DND-41 (cell line): Measurements from ENCODE around the gene NTN4.

Source experiments
- ATAC-seq: fragments of 200-7000 bp; cut with Tn5 transposase; 3 replicates; pipeline ENCODE4 v1.9.1; 2021; ENCODE audit warnings: low read depth; ENCODE audit not compliant: insufficient read depth
- DNase-seq: peaks from one replicate; pipeline ENCODE4 v3.0.0-alpha.2; 2020
- H2AFZ ChIP-seq: 2 replicates; pipeline ENCODE4 v1.6.0; 2012; ENCODE audit warnings: low read depth, low read length
- H3K27ac ChIP-seq: 2 replicates; pipeline ENCODE4 v1.5.1; 2012; ENCODE audit warnings: low read length, inconsistent platforms
- H3K27me3 ChIP-seq: fragments of 200-600 bp; sonication (generic); 2 replicates; pipeline ENCODE4 v1.6.0; 2012; ENCODE audit warnings: low read length, mild to moderate bottlenecking, inconsistent platforms; ENCODE audit not compliant: insufficient read depth, poor library complexity
- H3K36me3 ChIP-seq: 2 replicates; pipeline ENCODE4 v1.5.1; 2012; ENCODE audit warnings: low read length, inconsistent platforms; ENCODE audit not compliant: insufficient read depth
- H3K4me1 ChIP-seq: 2 replicates; pipeline ENCODE4 v1.5.1; 2012; ENCODE audit warnings: mild to moderate bottlenecking, low read length; ENCODE audit not compliant: insufficient read depth
- H3K4me2 ChIP-seq: 2 replicates; pipeline ENCODE4 v1.6.0; 2012; ENCODE audit warnings: mild to moderate bottlenecking, moderate library complexity, low read length, inconsistent platforms; ENCODE audit not compliant: insufficient read depth
- H3K4me3 ChIP-seq, 2 experiments: fragments of 200-600 bp in 1 of 2; shearing (Covaris generic) in 1 of 2; 2 replicates each; pipeline ENCODE4 v1.5.1; 2012 to 2016; ENCODE audit warnings: inconsistent platforms in 2 of 2, low read length in 2 of 2, mild to moderate bottlenecking in 2 of 2, low read depth in 1 of 2, moderate library complexity in 1 of 2
- H3K79me2 ChIP-seq: 2 replicates; pipeline ENCODE4 v1.6.0; 2012; ENCODE audit warnings: low read length, inconsistent platforms; ENCODE audit not compliant: insufficient read depth
- H3K9ac ChIP-seq: 2 replicates; pipeline ENCODE4 v1.6.0; 2012; ENCODE audit warnings: low read depth, mild to moderate bottlenecking, inconsistent platforms, low read length, moderate library complexity
- H3K9me3 ChIP-seq: 2 replicates; pipeline ENCODE4 v1.5.1; 2012; ENCODE audit warnings: low read length, moderate library complexity, mild to moderate bottlenecking, inconsistent platforms; ENCODE audit not compliant: insufficient read depth, severe bottlenecking
- H4K20me1 ChIP-seq: 2 replicates; pipeline ENCODE4 v1.6.0; 2012; ENCODE audit warnings: low read length; ENCODE audit not compliant: insufficient read depth
- EZH2 ChIP-seq: IDR thresholded peaks from 3 replicates; pipeline ENCODE4 v1.6.1; 2012; ENCODE audit warnings: borderline replicate concordance, low read depth, mild to moderate bottlenecking, moderate library complexity, low read length, inconsistent platforms; ENCODE audit not compliant: severe bottlenecking
- TF ChIP-seq, protein P1 (sequence below): IDR thresholded peaks from 2 replicates; pipeline ENCODE4 v1.5.1; 2012; ENCODE audit warnings: borderline replicate concordance, low read length, moderate library complexity, mild to moderate bottlenecking; ENCODE audit not compliant: poor library complexity, severe bottlenecking; ENCODE audit errors: extremely low read depth

Gene NTN4

GRCh38 chr12:95634622-95635621 lies 155.6 kb downstream of the NTN4 start:
- TF ChIP-seq EZH2: no peak
- TF ChIP-seq, protein P1, sequence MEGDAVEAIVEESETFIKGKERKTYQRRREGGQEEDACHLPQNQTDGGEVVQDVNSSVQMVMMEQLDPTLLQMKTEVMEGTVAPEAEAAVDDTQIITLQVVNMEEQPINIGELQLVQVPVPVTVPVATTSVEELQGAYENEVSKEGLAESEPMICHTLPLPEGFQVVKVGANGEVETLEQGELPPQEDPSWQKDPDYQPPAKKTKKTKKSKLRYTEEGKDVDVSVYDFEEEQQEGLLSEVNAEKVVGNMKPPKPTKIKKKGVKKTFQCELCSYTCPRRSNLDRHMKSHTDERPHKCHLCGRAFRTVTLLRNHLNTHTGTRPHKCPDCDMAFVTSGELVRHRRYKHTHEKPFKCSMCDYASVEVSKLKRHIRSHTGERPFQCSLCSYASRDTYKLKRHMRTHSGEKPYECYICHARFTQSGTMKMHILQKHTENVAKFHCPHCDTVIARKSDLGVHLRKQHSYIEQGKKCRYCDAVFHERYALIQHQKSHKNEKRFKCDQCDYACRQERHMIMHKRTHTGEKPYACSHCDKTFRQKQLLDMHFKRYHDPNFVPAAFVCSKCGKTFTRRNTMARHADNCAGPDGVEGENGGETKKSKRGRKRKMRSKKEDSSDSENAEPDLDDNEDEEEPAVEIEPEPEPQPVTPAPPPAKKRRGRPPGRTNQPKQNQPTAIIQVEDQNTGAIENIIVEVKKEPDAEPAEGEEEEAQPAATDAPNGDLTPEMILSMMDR: no peak
- Histone ChIP-seq H3K4me1 (no peaks in the 10 kb centered on the region), H3K27ac (no peak overlapping the region), H3K79me2 (no peaks in the 10 kb centered on the region), H3K27me3 (no peaks in the 10 kb centered on the region), H3K4me2 (no peak overlapping the region), H3K9ac (no peak overlapping the region), H3K9me3 (no peaks in the 10 kb centered on the region), H2AFZ (no peak overlapping the region), H4K20me1 (no peaks in the 10 kb centered on the region), H3K36me3 (no peaks in the 10 kb centered on the region), H3K4me3 (no peak overlapping the region)
- DNase-seq: no peak
- ATAC-seq: no peak

DNA sequence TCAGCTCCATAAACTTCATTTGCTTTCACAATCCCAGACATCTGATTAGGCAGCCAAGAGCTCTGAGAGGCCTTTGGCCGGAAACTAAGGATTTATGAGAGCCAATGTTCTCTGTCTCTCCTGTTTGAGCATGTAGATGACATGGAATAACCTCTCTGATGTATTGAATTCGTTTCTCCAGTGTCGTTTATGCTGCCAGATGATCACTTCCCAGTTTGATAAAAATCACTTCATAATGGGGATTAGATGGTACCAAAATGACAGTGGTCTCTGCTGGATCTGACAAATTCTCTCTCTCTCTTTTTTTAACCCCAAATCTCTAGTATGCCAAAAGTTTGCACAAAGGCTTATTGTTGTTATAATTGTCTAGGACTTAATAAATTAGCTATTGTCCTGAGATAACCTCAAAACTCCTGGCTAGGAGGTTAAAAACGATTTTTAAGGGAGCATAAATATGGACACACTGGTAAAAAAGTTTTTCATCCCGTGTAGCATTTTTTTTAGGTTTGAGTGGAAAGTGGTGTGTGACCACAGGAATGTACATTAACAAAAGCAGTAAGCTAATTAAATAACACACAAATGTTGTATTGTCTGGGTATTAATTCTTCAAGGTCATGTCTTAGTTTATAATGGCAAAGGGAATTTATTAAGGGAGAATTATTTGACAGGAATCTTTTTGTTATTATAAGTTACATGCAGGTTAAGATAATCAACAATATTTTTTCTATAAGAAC lies 156.7 kb downstream of the NTN4 start:
- no peak overlapping the region for H3K27ac ChIP-seq
- DNase-seq (no peak), ATAC-seq (no peak)
- H3K4me3 ChIP-seq: no peak overlapping the region
- no peaks in the 10 kb centered on the region for H4K20me1 ChIP-seq
- no peaks in the 10 kb centered on the region for H3K36me3 ChIP-seq
- no peak overlapping the region for H2AFZ ChIP-seq
- H3K79me2 ChIP-seq: no peaks in the 10 kb centered on the region
- TF ChIP-seq, protein P1: no peak
- no peaks in the 10 kb centered on the region for H3K4me1 ChIP-seq
- H3K4me2 ChIP-seq: no peak overlapping the region
- no peaks in the 10 kb centered on the region for H3K9me3 ChIP-seq
- H3K27me3 ChIP-seq: no peaks in the 10 kb centered on the region
- no peak overlapping the region for H3K9ac ChIP-seq

GRCh38 chr12:95633049-95633731 lies 157.4 kb downstream of the NTN4 start:
- no peak for TF ChIP-seq EZH2
- TF ChIP-seq, protein P1: no peak
- ATAC-seq (no peak), DNase-seq (no peak)
- no peak overlapping the region for H3K27ac ChIP-seq
- no peaks in the 10 kb centered on the region for H3K36me3 ChIP-seq
- H3K9ac ChIP-seq: no peak overlapping the region
- H3K27me3 ChIP-seq: no peaks in the 10 kb centered on the region
- no peaks in the 10 kb centered on the region for H3K4me1 ChIP-seq
- no peak overlapping the region for H3K4me2 ChIP-seq
- no peak overlapping the region for H2AFZ ChIP-seq
- H3K79me2 ChIP-seq: no peaks in the 10 kb centered on the region
- H4K20me1 ChIP-seq: no peaks in the 10 kb centered on the region
- no peak overlapping the region for H3K4me3 ChIP-seq
- no peaks in the 10 kb centered on the region for H3K9me3 ChIP-seq
